Panc1 (cell line): ENCODE data around the gene VAV3.

Experiments
- CTCF ChIP-seq: fragments of 450-650 bp; IDR thresholded peaks from 2 replicates; pipeline ENCODE4 v1.5.1; 2017; ENCODE audit warnings: mild to moderate bottlenecking
- REST ChIP-seq, 2 experiments: IDR thresholded peaks; 2 replicates each; pipeline ENCODE4 v1.6.1; 2011 to 2012; ENCODE audit warnings: low read depth in 2 of 2, control low read depth in 1 of 2, low read length in 1 of 2, mild to moderate bottlenecking in 1 of 2, moderate library complexity in 1 of 2; ENCODE audit not compliant: insufficient read depth in 1 of 2

- no peak for TF ChIP-seq REST (IDR thresholded peaks at IDR 0.05; ENCODE audit: insufficient read depth in 1 of 2, low read depth in 2 of 2, low read length in 1 of 2)
- TF ChIP-seq CTCF, result no peak
Observed at GRCh38 chr1:107824946-107825345, 140.0 kb downstream of the VAV3 start.
